SU-DHL-6 (cell line): ENCODE measurements around the gene HDGFL2.

ENCODE experiments used
- H2AFZ ChIP-seq: fragments of 200-600 bp; sonication (generic); 2 replicates; pipeline ENCODE4 v1.6.1; 2014; ENCODE audit warnings: low read depth, mild to moderate bottlenecking, moderate library complexity, mixed read lengths, antibody characterized with exemption, low read length; ENCODE audit not compliant: severe bottlenecking
- H3F3A ChIP-seq: fragments of 200-600 bp; shearing (Covaris generic); 2 replicates; pipeline ENCODE4 v1.6.0; 2016; ENCODE audit warnings: antibody characterized with exemption, mild to moderate bottlenecking; ENCODE audit not compliant: insufficient read depth
- H3K27ac ChIP-seq: fragments of 200-600 bp; sonication (generic); 2 replicates; pipeline ENCODE4 v1.5.1; 2016; ENCODE audit warnings: low read depth, mild to moderate bottlenecking, low read length, moderate library complexity, mixed read lengths
- H3K27me3 ChIP-seq: fragments of 200-600 bp; sonication (generic), shearing (Covaris generic); 2 replicates; pipeline ENCODE4 v1.6.0; 2014; ENCODE audit warnings: mild to moderate bottlenecking, low read length
- H3K36me3 ChIP-seq: fragments of 200-600 bp; sonication (generic); 2 replicates; pipeline ENCODE4 v1.6.1; 2014; ENCODE audit warnings: mild to moderate bottlenecking, low read length, mixed read lengths
- H3K4me2 ChIP-seq: fragments of 300-600, 200-600 bp; shearing (Covaris generic), sonication (generic); 2 replicates; pipeline ENCODE4 v1.6.0; 2014; ENCODE audit warnings: low read length, low read depth, mild to moderate bottlenecking; ENCODE audit not compliant: poor library complexity, severe bottlenecking
- H3K4me3 ChIP-seq: fragments of 200-600 bp; sonication (generic); 2 replicates; pipeline ENCODE4 v1.5.1; 2014; ENCODE audit warnings: antibody characterized with exemption, low read length, mild to moderate bottlenecking, mixed read lengths; ENCODE audit not compliant: insufficient read depth, poor library complexity, severe bottlenecking
- H3K79me2 ChIP-seq: fragments of 200-600 bp; sonication (generic); 2 replicates; pipeline ENCODE4 v1.6.1; 2014; ENCODE audit warnings: mild to moderate bottlenecking, low read length, moderate library complexity; ENCODE audit not compliant: insufficient read depth
- H3K9ac ChIP-seq: fragments of 200-600 bp; sonication (generic); 2 replicates; pipeline ENCODE4 v1.7.0; 2014; ENCODE audit warnings: mild to moderate bottlenecking, low read length
- H3K9me2 ChIP-seq: fragments of 200-600 bp; sonication (generic); replicated peaks from 2 replicates; pipeline ENCODE4 v1.6.1; 2014; ENCODE audit warnings: low read length; ENCODE audit not compliant: insufficient read depth
- H3K9me3 ChIP-seq: fragments of 200-600 bp; sonication (generic); 2 replicates; pipeline ENCODE4 v1.6.1; 2014; ENCODE audit warnings: low read length, mixed read lengths; ENCODE audit not compliant: insufficient read depth
- H4K20me1 ChIP-seq: fragments of 200-600 bp; sonication (generic); 2 replicates; pipeline ENCODE4 v1.6.1; 2014; ENCODE audit warnings: low read depth, mild to moderate bottlenecking, antibody characterized with exemption, low read length, moderate library complexity, mixed read lengths
- CTCF ChIP-seq: fragments of 200-600 bp; sonication (generic); IDR thresholded peaks from one replicate; pipeline ENCODE4 v1.5.1; 2017; ENCODE audit warnings: antibody characterized with exemption, mild to moderate bottlenecking, low read length, moderate library complexity; ENCODE audit not compliant: insufficient read depth, poor library complexity, severe bottlenecking
- EZH2phosphoT487 ChIP-seq: fragments of 200-600 bp; sonication (generic), shearing (Covaris generic); conservative IDR thresholded peaks from 2 replicates; pipeline ENCODE4 v1.6.1; 2018; ENCODE audit warnings: mild to moderate bottlenecking, antibody characterized with exemption, low read length, moderate library complexity, mixed read lengths

The HDGFL2 gene

GRCh38 chr19:4521170-4521887, 49.2 kb downstream of the HDGFL2 start:
- Histone ChIP-seq H3F3A (no peaks in the 10 kb centered on the region), H3K9me3 (no peaks in the 10 kb centered on the region), H3K4me2 (no peak overlapping the region), H2AFZ (no peak overlapping the region), H3K27ac (no peak overlapping the region), H3K79me2 (no peaks in the 10 kb centered on the region), H4K20me1 (no peaks in the 10 kb centered on the region), H3K4me3 (no peak overlapping the region), H3K9me2 (no peaks in the 10 kb centered on the region), H3K9ac (no peak overlapping the region), H3K36me3 (no peaks in the 10 kb centered on the region), H3K27me3 (no peaks in the 10 kb centered on the region)
- no peak for TF ChIP-seq EZH2phosphoT487
- no peak for TF ChIP-seq CTCF

GRCh38 chr19:4521888-4522242, 49.8 kb downstream of the HDGFL2 start:
- Histone ChIP-seq H4K20me1 (no peaks in the 10 kb centered on the region), H3K9me3 (no peaks in the 10 kb centered on the region), H3K36me3 (no peaks in the 10 kb centered on the region), H3K27ac (no peak overlapping the region), H3K79me2 (no peaks in the 10 kb centered on the region), H2AFZ (no peak overlapping the region), H3K9me2 (no peaks in the 10 kb centered on the region), H3K4me3 (no peak overlapping the region), H3F3A (no peaks in the 10 kb centered on the region), H3K27me3 (no peaks in the 10 kb centered on the region), H3K9ac (no peak overlapping the region), H3K4me2 (no peak overlapping the region)
- TF ChIP-seq CTCF (no peak), EZH2phosphoT487 (no peak)

- no peak for TF ChIP-seq EZH2phosphoT487
- TF ChIP-seq CTCF = no peak
- H3K9me3 ChIP-seq = no peaks in the 10 kb centered on the region
- H3K36me3 ChIP-seq = no peaks in the 10 kb centered on the region
- H3K27me3 ChIP-seq = no peaks in the 10 kb centered on the region
- H3F3A ChIP-seq = no peaks in the 10 kb centered on the region
- H4K20me1 ChIP-seq = no peaks in the 10 kb centered on the region
- H3K9me2 ChIP-seq = no peaks in the 10 kb centered on the region
- H2AFZ ChIP-seq = no peak overlapping the region
- H3K27ac ChIP-seq = no peak overlapping the region
- no peak overlapping the region for H3K4me3 ChIP-seq
- H3K79me2 ChIP-seq = no peaks in the 10 kb centered on the region
- H3K9ac ChIP-seq = no peak overlapping the region
- H3K4me2 ChIP-seq = no peak overlapping the region
Measured at GRCh38 chr19:4522291-4523002, 50.4 kb downstream of the HDGFL2 start.
